OCI-LY3 (cell line): ENCODE data around the gene CGREF1.

Experiments used
- EZH2phosphoT487 ChIP-seq: fragments of 200-600 bp; shearing (Covaris generic); IDR thresholded peaks from 2 replicates; pipeline ENCODE4 v1.6.1; 2018; ENCODE audit warnings: antibody characterized with exemption, mixed run types, low read depth
- TF ChIP-seq, protein P1 (sequence below): fragments of 200-600, 300-600 bp; sonication (generic); IDR thresholded peaks from 2 replicates; pipeline ENCODE4 v1.5.1; 2014; ENCODE audit warnings: antibody characterized with exemption, low read length, low read depth

DNA sequence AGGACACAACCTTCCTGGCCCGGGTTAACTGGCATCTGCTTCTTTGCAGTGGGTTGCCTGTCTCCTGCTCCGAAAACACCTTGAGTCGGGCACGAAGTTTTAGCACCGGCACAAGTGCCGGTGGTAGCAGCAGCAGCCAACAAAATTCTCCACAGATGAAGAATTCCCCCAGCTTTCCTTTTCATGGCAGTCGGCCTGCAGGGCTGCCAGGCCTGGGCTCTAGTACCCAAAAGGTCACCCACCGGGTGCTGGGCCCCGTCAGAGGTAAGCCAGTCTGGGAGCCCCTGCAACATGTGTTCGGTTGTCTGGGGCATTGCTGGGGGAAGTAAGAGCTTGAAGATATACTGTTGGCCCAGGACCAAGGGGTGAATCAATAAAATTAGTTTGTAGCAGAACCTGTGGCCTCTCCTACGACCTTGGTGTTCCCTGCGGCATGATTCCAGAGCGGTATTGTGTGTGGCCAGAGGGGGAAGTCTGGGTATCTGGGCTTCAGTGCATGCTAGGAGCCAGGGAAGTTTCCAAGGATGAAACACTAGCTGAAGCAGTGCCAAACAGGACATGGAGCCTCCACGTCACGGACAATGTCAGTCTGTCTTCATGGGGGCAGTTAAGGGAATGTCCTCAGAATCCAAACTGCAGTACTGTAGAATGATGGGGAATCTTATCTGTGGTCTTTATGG is 59.6 kb downstream of the CGREF1 start:
- TF ChIP-seq, protein P1, sequence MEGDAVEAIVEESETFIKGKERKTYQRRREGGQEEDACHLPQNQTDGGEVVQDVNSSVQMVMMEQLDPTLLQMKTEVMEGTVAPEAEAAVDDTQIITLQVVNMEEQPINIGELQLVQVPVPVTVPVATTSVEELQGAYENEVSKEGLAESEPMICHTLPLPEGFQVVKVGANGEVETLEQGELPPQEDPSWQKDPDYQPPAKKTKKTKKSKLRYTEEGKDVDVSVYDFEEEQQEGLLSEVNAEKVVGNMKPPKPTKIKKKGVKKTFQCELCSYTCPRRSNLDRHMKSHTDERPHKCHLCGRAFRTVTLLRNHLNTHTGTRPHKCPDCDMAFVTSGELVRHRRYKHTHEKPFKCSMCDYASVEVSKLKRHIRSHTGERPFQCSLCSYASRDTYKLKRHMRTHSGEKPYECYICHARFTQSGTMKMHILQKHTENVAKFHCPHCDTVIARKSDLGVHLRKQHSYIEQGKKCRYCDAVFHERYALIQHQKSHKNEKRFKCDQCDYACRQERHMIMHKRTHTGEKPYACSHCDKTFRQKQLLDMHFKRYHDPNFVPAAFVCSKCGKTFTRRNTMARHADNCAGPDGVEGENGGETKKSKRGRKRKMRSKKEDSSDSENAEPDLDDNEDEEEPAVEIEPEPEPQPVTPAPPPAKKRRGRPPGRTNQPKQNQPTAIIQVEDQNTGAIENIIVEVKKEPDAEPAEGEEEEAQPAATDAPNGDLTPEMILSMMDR, result no peak
- TF ChIP-seq EZH2phosphoT487, result no peak
